Osteoblast (primary cell): ENCODE measurements around the gene SEL1L. TPM values are rescaled to one million over a fixed set of nuclear protein-coding genes. Genes with fewer than 3 reads are reported as not detected.
"Not testable (repeated sequence)": the region's sequence is repeated elsewhere in the genome, so short reads cannot be mapped to it uniquely, and the experiment has no call there.

Source experiments
- DNase-seq: peaks from one replicate; pipeline ENCODE4 v3.0.0; 2011; ENCODE audit warnings: low spot score, mixed read lengths; ENCODE audit not compliant: insufficient read length; ENCODE audit errors: missing footprints
- H2AFZ ChIP-seq: 2 replicates; pipeline ENCODE4 v1.6.0; 2011; ENCODE audit warnings: mild to moderate bottlenecking, low read length
- H3K27ac ChIP-seq: 2 replicates; pipeline ENCODE4 v1.5.1; 2011; ENCODE audit warnings: mild to moderate bottlenecking, low read depth, low read length, moderate library complexity
- H3K27me3 ChIP-seq: 2 replicates; pipeline ENCODE4 v1.6.0; 2012; ENCODE audit warnings: mild to moderate bottlenecking, control low read depth, inconsistent platforms, low read length, moderate library complexity; ENCODE audit not compliant: insufficient read depth
- H3K36me3 ChIP-seq: 2 replicates; pipeline ENCODE4 v1.5.1; 2011; ENCODE audit warnings: mild to moderate bottlenecking, low read length, control low read depth, moderate library complexity; ENCODE audit not compliant: insufficient read depth
- H3K4me1 ChIP-seq: 2 replicates; pipeline ENCODE4 v1.5.1; 2011; ENCODE audit warnings: mild to moderate bottlenecking, low read length, control low read depth, moderate library complexity; ENCODE audit not compliant: insufficient read depth
- H3K4me2 ChIP-seq: 2 replicates; pipeline ENCODE4 v1.6.0; 2011; ENCODE audit warnings: mild to moderate bottlenecking, low read length; ENCODE audit not compliant: insufficient read depth
- H3K4me3 ChIP-seq: fragments of 200-600 bp; sonication (generic); 3 replicates; pipeline ENCODE4 v1.5.1; 2012; ENCODE audit warnings: mild to moderate bottlenecking, low read length, inconsistent platforms; ENCODE audit not compliant: insufficient read depth
- H3K79me2 ChIP-seq: 2 replicates; pipeline ENCODE4 v1.6.0; 2012; ENCODE audit warnings: mild to moderate bottlenecking, low read length, control low read depth, inconsistent platforms; ENCODE audit not compliant: insufficient read depth
- H3K9me3 ChIP-seq: 2 replicates; pipeline ENCODE4 v1.5.1; 2011; ENCODE audit warnings: low read depth, low read length, control low read depth
- H4K20me1 ChIP-seq: 2 replicates; pipeline ENCODE4 v1.6.0; 2012; ENCODE audit warnings: mild to moderate bottlenecking, low read length, control low read depth; ENCODE audit not compliant: insufficient read depth
- CTCF ChIP-seq: IDR thresholded peaks from 2 replicates; pipeline ENCODE4 v1.5.1; 2011; ENCODE audit warnings: mild to moderate bottlenecking, low read depth, low read length, moderate library complexity; ENCODE audit errors: extremely low read depth
- total RNA-seq: library from RNA; depleted of rRNA; stranded (reverse); fragments of >200 nt; gene quantifications from 2 replicates; pipeline ENCODE4 v1.2.3, GENCODE V29; 2012

Gene SEL1L
- total RNA-seq, 1 donor, result 151 TPM

DNA sequence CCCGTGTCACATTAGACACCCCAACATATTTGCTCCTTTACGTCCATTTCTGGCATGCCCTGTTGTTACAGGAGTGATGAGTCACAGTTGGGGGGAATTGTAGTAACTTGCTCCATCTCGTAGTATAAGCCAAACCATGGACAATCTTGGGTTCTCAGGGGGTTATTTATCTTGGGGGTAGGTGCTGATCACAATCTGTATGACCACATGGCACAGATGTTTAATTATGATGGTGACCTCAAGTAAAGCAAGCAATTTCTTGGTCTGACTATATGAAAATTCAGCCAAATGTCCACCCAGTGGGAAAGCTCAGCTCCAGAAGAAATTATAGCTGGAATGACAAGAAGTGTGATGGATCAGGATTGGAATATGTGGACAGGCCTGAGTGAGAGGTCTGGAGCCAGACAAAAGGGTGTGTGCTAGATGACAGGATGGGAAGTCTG, 101.4 kb downstream of the SEL1L start:
- no peak overlapping the region for H3K4me2 ChIP-seq
- H3K4me1 ChIP-seq, result peaks cover 4% of the 10 kb centered on the region
- H2AFZ ChIP-seq, result no peak overlapping the region
- no peaks in the 10 kb centered on the region for H3K9me3 ChIP-seq
- H3K4me3 ChIP-seq, result no peak overlapping the region
- no peak overlapping the region for H3K27ac ChIP-seq
- no peaks in the 10 kb centered on the region for H3K36me3 ChIP-seq
- H3K79me2 ChIP-seq, result no peaks in the 10 kb centered on the region
- no peaks in the 10 kb centered on the region for H4K20me1 ChIP-seq
- DNase-seq, result no peak
- TF ChIP-seq CTCF, result no peak
- peaks cover 44% of the 10 kb centered on the region for H3K27me3 ChIP-seq

DNA sequence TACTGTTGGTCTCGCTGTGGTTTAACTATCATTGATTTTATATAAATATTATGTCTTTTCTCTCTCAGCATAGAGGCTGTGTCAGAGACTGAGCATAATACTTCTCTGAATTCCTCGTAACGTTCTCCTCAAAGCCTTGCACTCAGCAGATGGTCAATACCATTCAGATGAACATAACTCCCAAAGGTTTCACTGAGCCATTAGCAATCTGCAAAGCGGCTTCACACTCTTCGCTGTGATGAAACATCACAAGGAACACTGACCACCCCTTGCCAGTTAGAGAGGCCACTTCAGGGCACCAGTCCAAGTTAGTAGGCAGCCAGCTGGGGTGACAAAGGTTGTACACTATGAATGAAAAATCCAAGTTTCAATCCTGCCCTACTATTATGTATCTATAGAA, 103.4 kb downstream of the SEL1L start:
- Histone ChIP-seq H3K79me2 (no peaks in the 10 kb centered on the region), H3K27ac (no peak overlapping the region), H3K27me3 (peaks cover 30% of the 10 kb centered on the region), H2AFZ (no peak overlapping the region), H3K4me3 (no peak overlapping the region), H4K20me1 (no peaks in the 10 kb centered on the region), H3K4me1 (no peaks in the 10 kb centered on the region), H3K9me3 (no peaks in the 10 kb centered on the region), H3K4me2 (no peak overlapping the region), H3K36me3 (no peaks in the 10 kb centered on the region)
- DNase-seq, result no peak
- TF ChIP-seq CTCF, result no peak

DNA sequence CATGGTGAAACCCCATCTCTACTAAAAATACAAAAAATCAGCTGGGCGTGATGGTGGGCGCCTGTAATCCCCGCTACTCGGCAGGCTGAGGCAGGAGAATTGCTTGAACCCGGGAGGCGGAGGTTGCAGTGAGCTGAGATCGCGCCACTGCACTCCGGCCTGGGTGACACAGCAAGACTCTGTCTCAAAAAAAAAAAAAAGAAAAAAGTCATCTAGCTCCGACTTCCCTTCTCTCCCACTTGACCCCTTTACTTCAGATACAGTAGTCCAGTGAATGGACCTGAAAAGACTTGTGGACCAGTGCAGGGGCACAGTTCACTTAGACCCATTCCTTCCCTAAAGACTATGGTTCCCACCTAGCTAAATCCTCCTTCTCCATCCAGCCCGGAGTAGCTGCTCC, 103.9 kb downstream of the SEL1L start:
- H2AFZ ChIP-seq, DNase-seq, H3K36me3 ChIP-seq, H3K9me3 ChIP-seq, H3K4me1 ChIP-seq, H3K4me3 ChIP-seq, H3K4me2 ChIP-seq, H3K27ac ChIP-seq, H4K20me1 ChIP-seq, H3K79me2 ChIP-seq: not testable (repeated sequence)
- H3K27me3 ChIP-seq, result peaks cover 25% of the 10 kb centered on the region

DNA sequence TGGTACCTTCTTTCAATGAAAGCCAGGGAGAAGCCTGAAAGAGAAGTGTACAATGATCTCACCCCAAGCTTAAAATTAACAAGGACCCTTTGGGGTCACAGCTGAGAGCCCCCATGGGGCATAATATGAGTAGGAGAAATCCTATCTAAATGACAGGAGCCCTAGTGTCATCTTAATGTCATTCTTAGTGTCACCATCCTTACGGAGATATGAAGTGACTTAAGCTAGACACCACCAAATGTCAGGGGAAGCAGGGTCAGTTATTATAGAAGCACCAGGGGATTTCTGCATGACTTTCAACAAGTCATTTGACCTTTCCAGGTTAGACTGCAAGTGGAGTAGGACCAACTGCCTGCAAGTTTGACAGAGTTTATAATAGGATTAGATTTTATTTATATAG, 104.6 kb downstream of the SEL1L start:
- H3K4me3 ChIP-seq, result no peak overlapping the region
- H4K20me1 ChIP-seq, result no peaks in the 10 kb centered on the region
- no peak overlapping the region for H3K4me2 ChIP-seq
- DNase-seq, result no peak
- no peak overlapping the region for H2AFZ ChIP-seq
- H3K27me3 ChIP-seq, result peaks cover 18% of the 10 kb centered on the region
- H3K9me3 ChIP-seq, result no peaks in the 10 kb centered on the region
- H3K79me2 ChIP-seq, result no peaks in the 10 kb centered on the region
- no peaks in the 10 kb centered on the region for H3K4me1 ChIP-seq
- TF ChIP-seq CTCF, result no peak
- no peak overlapping the region for H3K27ac ChIP-seq
- H3K36me3 ChIP-seq, result no peaks in the 10 kb centered on the region
